Tibial nerve (tissue), 4 donors: ENCODE data around the gene ROPN1L.
"Not testable (repeated sequence)": the region's sequence is repeated elsewhere in the genome, so short reads cannot be mapped to it uniquely, and the experiment has no call there.

Experiments
- CTCF ChIP-seq, 5 experiments: fragments of 200-600 bp in 3 of 5; fragments of 450-650 bp in 2 of 5; sonication (generic) in 3 of 5; IDR thresholded peaks; one replicate each; pipeline ENCODE4 v1.5.1; 2016 to 2019; ENCODE audit warnings: antibody characterized with exemption in 5 of 5, mild to moderate bottlenecking in 3 of 5, moderate library complexity in 2 of 5
- EP300 ChIP-seq, 2 donors: sonication (generic); formaldehyde crosslinking; IDR thresholded peaks; one replicate each; pipeline ENCODE4 v1.6.1; 2017; ENCODE audit warnings: antibody characterized with exemption in 2 of 2, mild to moderate bottlenecking in 1 of 2
- POLR2A ChIP-seq, 2 donors: fragments of 450-650 bp; IDR thresholded peaks; one replicate each; pipeline ENCODE4 v1.6.1; 2017; ENCODE audit warnings: antibody characterized with exemption in 2 of 2, mild to moderate bottlenecking in 2 of 2, moderate library complexity in 2 of 2

GRCh38 chr5:10514572-10514971 is 72.9 kb downstream of the ROPN1L start:
- not testable (repeated sequence) for TF ChIP-seq CTCF, EP300, POLR2A (IDR thresholded peaks at IDR 0.05)
